DOHH2 (cell line): ENCODE results near the gene KAT6B.

Experiments
- CTCF ChIP-seq: fragments of 200-600 bp; sonication (generic); IDR thresholded peaks from one replicate; pipeline ENCODE4 v1.5.1; 2014; ENCODE audit warnings: antibody characterized with exemption, mild to moderate bottlenecking, low read depth, low read length; ENCODE audit not compliant: poor library complexity, severe bottlenecking
- EZH2phosphoT487 ChIP-seq: fragments of 200-600 bp; sonication (generic); IDR thresholded peaks from 2 replicates; pipeline ENCODE4 v1.6.1; 2017; ENCODE audit warnings: borderline replicate concordance, mild to moderate bottlenecking, antibody characterized with exemption, low read length, moderate library complexity, mixed read lengths

GRCh38 chr10:74836877-74837276, 10.5 kb downstream of the KAT6B start:
- TF ChIP-seq CTCF (no peak), EZH2phosphoT487 (no peak)
